Spleen (tissue), 11 donors: ENCODE data around the gene OBSCN. TPM values are rescaled to one million over a fixed set of nuclear protein-coding genes. Genes with fewer than 3 reads are reported as not detected.

Experiments
- DNase-seq: peaks from one replicate; pipeline ENCODE4 v3.0.0-alpha.2; 2020
- H3K27ac ChIP-seq, 8 donors: fragments of 200-600 bp; sonication (generic) in 7 of 8; 1 replicate in 4 of 8; 2 replicates in 4 of 8; pipeline versions ENCODE4 v1.5.0 to v1.8.0; 2016 to 2021; ENCODE audit warnings: inconsistent platforms in 4 of 8, mild to moderate bottlenecking in 4 of 8, moderate library complexity in 1 of 8
- H3K27me3 ChIP-seq, 7 donors: fragments of 200-600 bp; sonication (generic) in 6 of 7; replicated peaks in 1 of 7; 1 replicate in 4 of 7; 2 replicates in 3 of 7; pipeline versions ENCODE4 v1.5.0 to v1.8.0; 2016 to 2021; ENCODE audit warnings: inconsistent platforms in 3 of 7, mild to moderate bottlenecking in 1 of 7
- H3K36me3 ChIP-seq, 6 donors: fragments of 200-600 bp; sonication (generic) in 5 of 6; 1 replicate in 4 of 6; 2 replicates in 2 of 6; pipeline versions ENCODE4 v1.5.0 to v1.8.0; 2016 to 2021; ENCODE audit warnings: inconsistent platforms in 2 of 6
- H3K4me1 ChIP-seq, 6 donors: fragments of 200-600 bp; sonication (generic) in 5 of 6; 1 replicate in 3 of 6; 2 replicates in 3 of 6; pipeline versions ENCODE4 v1.5.0 to v1.8.0; 2016 to 2021; ENCODE audit warnings: inconsistent platforms in 3 of 6
- H3K4me3 ChIP-seq, 8 donors: fragments of 200-600 bp; sonication (generic) in 7 of 8; 1 replicate in 4 of 8; 2 replicates in 4 of 8; pipeline versions ENCODE4 v1.5.0 to v1.8.0; 2016 to 2021; ENCODE audit warnings: inconsistent platforms in 4 of 8, mild to moderate bottlenecking in 4 of 8, moderate library complexity in 2 of 8
- H3K9me3 ChIP-seq, 8 donors: fragments of 200-600 bp; sonication (generic) in 7 of 8; 1 replicate in 4 of 8; 2 replicates in 4 of 8; pipeline versions ENCODE4 v1.5.0 to v1.8.0; 2016 to 2021; ENCODE audit warnings: inconsistent platforms in 4 of 8
- CTCF ChIP-seq, 11 experiments: fragments of 200-600 bp in 7 of 11; fragments of 450-650 bp in 4 of 11; sonication (generic) in 4 of 11; IDR thresholded peaks in 8 of 11; conservative IDR thresholded peaks in 3 of 11; 1 replicate in 7 of 11; 2 replicates in 4 of 11; pipeline versions ENCODE4 v1.4.0 to v1.8.0; 2016 to 2021; ENCODE audit warnings: antibody characterized with exemption in 11 of 11, inconsistent platforms in 4 of 11, mild to moderate bottlenecking in 1 of 11
- POLR2A ChIP-seq, 3 donors: fragments of 450-650 bp; IDR thresholded peaks; one replicate each; pipeline ENCODE4 v1.5.1; 2017; ENCODE audit warnings: antibody characterized with exemption in 3 of 3, mild to moderate bottlenecking in 1 of 3
- POLR2AphosphoS5 ChIP-seq, 3 donors: sonication (generic); formaldehyde crosslinking; IDR thresholded peaks; one replicate each; pipeline ENCODE4 v1.5.1; 2017; ENCODE audit warnings: antibody characterized with exemption in 3 of 3
- WGBS, 5 donors: extraction: QIAGEN DNeasy Blood & Tissue Kit in 3 of 5; methylation state at CpG; one replicate each; pipeline versions ENCODE4 v1.1.5 to v1.1.7; 2013 to 2018; 5-methylcytosine and 5-hydroxymethylcytosine counted together
- intact Hi-C: fragments of 100-400 bp; cut with DNase I; formaldehyde crosslinking; loops from one replicate; pipeline ENCODE4 v1.15.0; 2023; ENCODE audit warnings: low total_unique reads
- polyA plus RNA-seq, 3 donors: library from polyadenylated mRNA; stranded (reverse); fragments of 200-250 nt; gene quantifications; one replicate each; pipeline ENCODE4 v1.2.1, GENCODE V29; 2013
- total RNA-seq, 7 donors: library from RNA; depleted of rRNA in 3 of 7; stranded (reverse); fragments of >200 nt in 3 of 7; fragmentation: NEBNext Ultra II Directional in 4 of 7; extraction: Animal tissue kit (Norgen Biotek cat#: 25700) in 4 of 7; gene quantifications; one replicate each; pipeline versions ENCODE4 v1.1.0 to v1.2.1, GENCODE V29; 2016 to 2021
- donor health status: healthy with polysubstance abuse.
- donor health status: DM: no; HTN: no; CAD: no; lungs with moderate emphysema.
- donor health status: DM: no; HTN: no; CAD: no.
- donor health status: Bipolar disorder and iron deficiency.
- donor health status: healthy.
- donor health status: DM: no; HTN: no; CAD: no.
- donor health status: DM: yes; HTN: yes; CAD: no.

Gene OBSCN
- total and polyA plus RNA-seq, 10 donors, result 12.6 to 71.7 (median 41.9) TPM

- TF ChIP-seq POLR2A (IDR thresholded peaks at IDR 0.05) (no peak), POLR2AphosphoS5 (IDR thresholded peaks at IDR 0.05) (no peak), CTCF (IDR thresholded peaks at IDR 0.05 in 8 of 11, conservative IDR thresholded peaks at IDR 0.05 in 3 of 11) (no peak)
- Histone ChIP-seq H3K27me3 (peaks cover 0 to 6% (median 0%) of the 10 kb centered on the region in 7 donors), H3K36me3 (peaks cover 0 to 32% (median 2%) of the 10 kb centered on the region in 6 donors), H3K4me3 (no peak overlapping the region), H3K27ac (peak overlapping the region in 2 of 8 donors; percentile 54 to 55), H3K9me3 (no peaks in the 10 kb centered on the region), H3K4me1 (peaks cover 9 to 51% (median 33%) of the 10 kb centered on the region in 6 donors)
- intact Hi-C loops, result no loop called here
- 75 to 87% (median 82%) methylated on average over 7 to 8 of the region's 8 CpGs for WGBS, 5 donors
- peak; percentile 61 for DNase-seq
These were observed 202.2 kb downstream of the OBSCN start for GRCh38 chr1:228410015-228410414.

GRCh38 chr1:228410671-228411070 is 202.8 kb downstream of the OBSCN start:
- peak; percentile 77 for DNase-seq
- H3K9me3 ChIP-seq, result no peaks in the 10 kb centered on the region
- H3K36me3 ChIP-seq, result peaks cover 0 to 32% (median 2%) of the 10 kb centered on the region in 6 donors
- peak overlapping the region in 2 of 8 donors; percentile 54 to 55 for H3K27ac ChIP-seq
- intact Hi-C loops, result no loop called here
- H3K4me1 ChIP-seq, result peaks cover 4 to 51% (median 27%) of the 10 kb centered on the region in 6 donors
- peaks cover 0 to 13% (median 3%) of the 10 kb centered on the region in 7 donors for H3K27me3 ChIP-seq
- TF ChIP-seq POLR2A (IDR thresholded peaks at IDR 0.05) (no peak), CTCF (IDR thresholded peaks at IDR 0.05 in 8 of 11, conservative IDR thresholded peaks at IDR 0.05 in 3 of 11) (no peak), POLR2AphosphoS5 (IDR thresholded peaks at IDR 0.05) (no peak)
- 91 to 96% (median 94%) methylated on average over 10 to 11 of the region's 11 CpGs for WGBS, 5 donors
- no peak overlapping the region for H3K4me3 ChIP-seq

- WGBS, 5 donors, result 92 to 98% (median 94%) methylated on average over 5 of the region's 5 CpGs
- Histone ChIP-seq H3K27me3 (peaks cover 0 to 17% (median 7%) of the 10 kb centered on the region in 7 donors), H3K9me3 (no peaks in the 10 kb centered on the region), H3K27ac (no peak overlapping the region), H3K4me1 (peaks cover 4 to 51% (median 29%) of the 10 kb centered on the region in 6 donors), H3K4me3 (no peak overlapping the region), H3K36me3 (peaks cover 0 to 32% (median 2%) of the 10 kb centered on the region in 6 donors)
- TF ChIP-seq POLR2AphosphoS5 (IDR thresholded peaks at IDR 0.05), result no peak
- TF ChIP-seq CTCF (IDR thresholded peaks at IDR 0.05 in 8 of 11, conservative IDR thresholded peaks at IDR 0.05 in 3 of 11), result no peak
- no peak for TF ChIP-seq POLR2A (IDR thresholded peaks at IDR 0.05)
- DNase-seq, result no peak
- intact Hi-C loops, result no loop called here
These were observed 203.3 kb downstream of the OBSCN start for GRCh38 chr1:228411121-228411520.

GRCh38 chr1:228411548-228412430 is 203.9 kb downstream of the OBSCN start:
- no peak for TF ChIP-seq POLR2A (IDR thresholded peaks at IDR 0.05)
- TF ChIP-seq POLR2AphosphoS5 (IDR thresholded peaks at IDR 0.05), result no peak
- TF ChIP-seq CTCF (IDR thresholded peaks at IDR 0.05 in 8 of 11, conservative IDR thresholded peaks at IDR 0.05 in 3 of 11), result no peak
- H3K4me1 ChIP-seq, result peaks cover 4 to 57% (median 34%) of the 10 kb centered on the region in 6 donors
- peaks cover 0 to 32% (median 2%) of the 10 kb centered on the region in 6 donors for H3K36me3 ChIP-seq
- no peak overlapping the region for H3K27ac ChIP-seq
- no peak overlapping the region for H3K4me3 ChIP-seq
- peak; percentile 58 for DNase-seq
- H3K27me3 ChIP-seq, result peaks cover 0 to 24% (median 13%) of the 10 kb centered on the region in 7 donors
- intact Hi-C loops, result no loop called here
- H3K9me3 ChIP-seq, result no peaks in the 10 kb centered on the region
- WGBS, 5 donors, result 84 to 94% (median 90%) methylated on average over 9 of the region's 9 CpGs
